Measurements from ENCODE around the gene IQGAP1. TPM values are rescaled to one million over a fixed set of nuclear protein-coding genes. Genes with fewer than 3 reads are reported as not detected.

Gene IQGAP1
- total and polyA plus RNA-seq, 9 of the 15 experiments (the other 6 are each of a cell fraction or from before 2014, with no cell fraction given) = 37.6 to 143 (median 77.7) TPM

GRCh38 chr15:90375071-90375470, 13.0 kb upstream of the IQGAP1 start (continued):
- TF ChIP-seq, protein P1, sequence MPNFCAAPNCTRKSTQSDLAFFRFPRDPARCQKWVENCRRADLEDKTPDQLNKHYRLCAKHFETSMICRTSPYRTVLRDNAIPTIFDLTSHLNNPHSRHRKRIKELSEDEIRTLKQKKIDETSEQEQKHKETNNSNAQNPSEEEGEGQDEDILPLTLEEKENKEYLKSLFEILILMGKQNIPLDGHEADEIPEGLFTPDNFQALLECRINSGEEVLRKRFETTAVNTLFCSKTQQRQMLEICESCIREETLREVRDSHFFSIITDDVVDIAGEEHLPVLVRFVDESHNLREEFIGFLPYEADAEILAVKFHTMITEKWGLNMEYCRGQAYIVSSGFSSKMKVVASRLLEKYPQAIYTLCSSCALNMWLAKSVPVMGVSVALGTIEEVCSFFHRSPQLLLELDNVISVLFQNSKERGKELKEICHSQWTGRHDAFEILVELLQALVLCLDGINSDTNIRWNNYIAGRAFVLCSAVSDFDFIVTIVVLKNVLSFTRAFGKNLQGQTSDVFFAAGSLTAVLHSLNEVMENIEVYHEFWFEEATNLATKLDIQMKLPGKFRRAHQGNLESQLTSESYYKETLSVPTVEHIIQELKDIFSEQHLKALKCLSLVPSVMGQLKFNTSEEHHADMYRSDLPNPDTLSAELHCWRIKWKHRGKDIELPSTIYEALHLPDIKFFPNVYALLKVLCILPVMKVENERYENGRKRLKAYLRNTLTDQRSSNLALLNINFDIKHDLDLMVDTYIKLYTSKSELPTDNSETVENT (CRISPR knock-in tag; IDR thresholded peaks at IDR 0.05) = no peak
- TF ChIP-seq CHD2 (IDR thresholded peaks at IDR 0.05; ENCODE audit: low read depth, low read length) (no peak), ZNF57 (CRISPR knock-in tag; IDR thresholded peaks at IDR 0.05) (no peak), KLF6 (CRISPR knock-in tag; IDR thresholded peaks at IDR 0.05; ENCODE audit: borderline replicate concordance) (no peak), C11orf30 (IDR thresholded peaks at IDR 0.05; ENCODE audit: low read depth) (peak; percentile 62; the same call in 1 of the 2 replicates), MGA (IDR thresholded peaks at IDR 0.05) (no peak), ZSCAN32 (CRISPR knock-in tag; IDR thresholded peaks at IDR 0.05) (no peak)
- TF ChIP-seq, protein P2, sequence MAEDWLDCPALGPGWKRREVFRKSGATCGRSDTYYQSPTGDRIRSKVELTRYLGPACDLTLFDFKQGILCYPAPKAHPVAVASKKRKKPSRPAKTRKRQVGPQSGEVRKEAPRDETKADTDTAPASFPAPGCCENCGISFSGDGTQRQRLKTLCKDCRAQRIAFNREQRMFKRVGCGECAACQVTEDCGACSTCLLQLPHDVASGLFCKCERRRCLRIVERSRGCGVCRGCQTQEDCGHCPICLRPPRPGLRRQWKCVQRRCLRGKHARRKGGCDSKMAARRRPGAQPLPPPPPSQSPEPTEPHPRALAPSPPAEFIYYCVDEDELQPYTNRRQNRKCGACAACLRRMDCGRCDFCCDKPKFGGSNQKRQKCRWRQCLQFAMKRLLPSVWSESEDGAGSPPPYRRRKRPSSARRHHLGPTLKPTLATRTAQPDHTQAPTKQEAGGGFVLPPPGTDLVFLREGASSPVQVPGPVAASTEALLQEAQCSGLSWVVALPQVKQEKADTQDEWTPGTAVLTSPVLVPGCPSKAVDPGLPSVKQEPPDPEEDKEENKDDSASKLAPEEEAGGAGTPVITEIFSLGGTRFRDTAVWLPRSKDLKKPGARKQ (CRISPR knock-in tag; IDR thresholded peaks at IDR 0.05) = no peak
